OCI-LY7 (cell line): ENCODE data around the gene SARM1. TPM values are rescaled to one million over a fixed set of nuclear protein-coding genes. Genes with fewer than 3 reads are reported as not detected.

Experiments
- BruUV-seq: library from RNA; stranded (reverse); fragments of 400-500 nt; replicated peaks from 2 replicates; lab custom pipeline; 2021; lab: Mats Ljungman, UMichigan
- CTCF ChIA-PET: fragments of 300-600 bp; sonication (Branson Sonifier 250); formaldehyde crosslinking; loops from one replicate; lab custom pipeline; 2022; ENCODE audit warnings: antibody characterized with exemption; ENCODE audit not compliant: unreplicated experiment; lab: Charles Lee
- POLR2A ChIA-PET: fragments of 300-600 bp; sonication (Branson Sonifier 250); formaldehyde crosslinking; loops from one replicate; lab custom pipeline; 2022; ENCODE audit warnings: antibody characterized with exemption; lab: Charles Lee
- DNase-seq: peaks from one replicate; pipeline ENCODE4 v3.0.0-alpha.2; 2015; ENCODE audit warnings: low spot score
- H2AFZ ChIP-seq: fragments of 200-600 bp; sonication (generic), shearing (Covaris generic); 2 replicates; pipeline ENCODE4 v1.6.1; 2014; ENCODE audit warnings: mild to moderate bottlenecking, antibody characterized with exemption, low read length, moderate library complexity
- H3K27ac ChIP-seq: fragments of 200-600 bp; sonication (generic); 2 replicates; pipeline ENCODE4 v1.5.1; 2014; ENCODE audit warnings: mixed run types, low read depth, mild to moderate bottlenecking, moderate library complexity, low read length, inconsistent platforms; ENCODE audit not compliant: poor library complexity, severe bottlenecking
- H3K36me3 ChIP-seq: fragments of 200-600 bp; sonication (generic); 2 replicates; pipeline ENCODE4 v1.6.1; 2014; ENCODE audit warnings: mild to moderate bottlenecking, antibody characterized with exemption, low read length, moderate library complexity, mixed read lengths; ENCODE audit not compliant: insufficient read depth
- H3K4me1 ChIP-seq: fragments of 200-600 bp; sonication (generic); 2 replicates; pipeline ENCODE4 v1.5.1; 2014; ENCODE audit warnings: mild to moderate bottlenecking, low read length; ENCODE audit not compliant: insufficient read depth, poor library complexity, severe bottlenecking
- H3K4me2 ChIP-seq: fragments of 200-600 bp; sonication (generic); 2 replicates; pipeline ENCODE4 v1.6.1; 2014; ENCODE audit warnings: mild to moderate bottlenecking, low read length
- H3K4me3 ChIP-seq: fragments of 200-600 bp; sonication (generic); 2 replicates; pipeline ENCODE4 v1.5.1; 2014; ENCODE audit warnings: mild to moderate bottlenecking, low read depth, low read length; ENCODE audit not compliant: poor library complexity, severe bottlenecking
- H3K79me2 ChIP-seq: fragments of 200-600 bp; sonication (generic); 2 replicates; pipeline ENCODE4 v1.6.1; 2016; ENCODE audit warnings: low read depth, mild to moderate bottlenecking, low read length, moderate library complexity, mixed read lengths; ENCODE audit not compliant: insufficient read depth
- H3K9me2 ChIP-seq: fragments of 200-600 bp; sonication (generic); 2 replicates; pipeline ENCODE4 v1.6.1; 2016; ENCODE audit warnings: mild to moderate bottlenecking, low read length, mixed read lengths; ENCODE audit not compliant: insufficient read depth
- H3K9me3 ChIP-seq: fragments of 200-600 bp; sonication (generic); 2 replicates; pipeline ENCODE4 v1.6.1; 2014; ENCODE audit warnings: mild to moderate bottlenecking, mixed run types, low read length, mixed read lengths
- H4K20me1 ChIP-seq: fragments of 200-600 bp; sonication (generic); 2 replicates; pipeline ENCODE4 v1.6.1; 2014; ENCODE audit warnings: mild to moderate bottlenecking, antibody characterized with exemption, low read length, moderate library complexity, mixed read lengths; ENCODE audit not compliant: insufficient read depth
- EZH2phosphoT487 ChIP-seq: fragments of 200-600 bp; sonication (generic); IDR thresholded peaks from 2 replicates; pipeline ENCODE4 v1.6.1; 2018; ENCODE audit warnings: low read depth, borderline replicate concordance, mild to moderate bottlenecking, mixed run types, antibody characterized with exemption, low read length, moderate library complexity, mixed read lengths
- intact Hi-C: fragments of 100-400 bp; cut with micrococcal nuclease; formaldehyde crosslinking; loops from one replicate; pipeline ENCODE4 v1.10.0; 2022; ENCODE audit not compliant: unreplicated experiment
- total RNA-seq, 2 experiments: library from RNA; depleted of rRNA in 1 of 2; stranded (reverse); fragments of >200 nt in 1 of 2; shearing (Covaris generic) in 1 of 2; gene quantifications; 2 replicates each; pipeline ENCODE4 v1.2.3, GENCODE V29; 2014 to 2022
- TF ChIP-seq, protein P1 (sequence below): fragments of 200-600 bp; sonication (generic); conservative IDR thresholded peaks from 2 replicates; pipeline ENCODE4 v1.5.1; 2014; ENCODE audit warnings: mild to moderate bottlenecking, antibody characterized with exemption, low read length, moderate library complexity, mixed read lengths

Gene SARM1
- total RNA-seq, 2 experiments from 2014 or later, result 7.5 to 21.3 TPM

DNA sequence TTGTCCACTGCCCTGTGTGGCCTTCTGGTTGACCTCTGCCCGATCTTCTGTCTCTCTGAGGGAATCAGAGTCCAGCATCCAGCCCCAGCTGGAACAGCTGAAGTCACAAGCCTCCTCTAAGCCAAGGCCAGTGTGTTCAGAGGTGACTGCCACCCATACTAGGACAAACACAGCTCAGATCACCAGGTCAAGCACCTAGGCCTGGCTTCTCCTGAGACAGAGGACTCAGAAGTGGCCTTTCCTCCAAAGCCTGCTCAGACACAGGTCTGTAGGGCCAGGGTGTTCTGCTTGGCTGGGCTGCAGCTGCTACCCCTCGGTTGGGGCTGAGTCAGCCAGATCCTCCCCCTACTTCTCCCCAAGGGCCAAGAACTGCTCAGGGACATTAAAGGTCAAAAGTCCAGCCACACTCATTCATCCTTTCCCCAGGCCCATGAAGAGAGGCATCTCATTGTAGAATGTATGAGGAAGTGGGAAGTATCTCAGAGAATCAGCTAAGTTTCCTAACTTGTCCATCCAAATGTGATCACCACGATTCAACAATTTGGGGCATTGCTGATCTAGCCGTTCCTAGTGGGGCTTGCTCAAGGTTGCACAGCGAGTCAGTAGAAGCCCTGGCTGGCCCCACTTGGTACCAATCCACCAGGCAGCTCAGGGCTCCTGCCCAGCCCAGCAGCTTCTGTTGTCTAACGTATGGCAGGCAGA, 26.9 kb downstream of the SARM1 start:
- DNase-seq, result no peak
- H3K4me2 ChIP-seq, result no peak overlapping the region
- no peaks in the 10 kb centered on the region for H3K4me1 ChIP-seq
- H3K36me3 ChIP-seq, result no peaks in the 10 kb centered on the region; the same call in 1 of the 2 replicates
- ChIA-PET POLR2A (no interaction called here), CTCF (no interaction called here)
- H3K79me2 ChIP-seq, result no peaks in the 10 kb centered on the region
- H3K27ac ChIP-seq, result no peak overlapping the region
- H2AFZ ChIP-seq, result no peak overlapping the region
- H3K9me3 ChIP-seq, result no peaks in the 10 kb centered on the region
- intact Hi-C loops, result no loop called here
- H3K4me3 ChIP-seq, result no peak overlapping the region
- no peaks in the 10 kb centered on the region for H4K20me1 ChIP-seq
- no TSS peak for BruUV-seq
- H3K9me2 ChIP-seq, result no peaks in the 10 kb centered on the region
- TF ChIP-seq, protein P1, sequence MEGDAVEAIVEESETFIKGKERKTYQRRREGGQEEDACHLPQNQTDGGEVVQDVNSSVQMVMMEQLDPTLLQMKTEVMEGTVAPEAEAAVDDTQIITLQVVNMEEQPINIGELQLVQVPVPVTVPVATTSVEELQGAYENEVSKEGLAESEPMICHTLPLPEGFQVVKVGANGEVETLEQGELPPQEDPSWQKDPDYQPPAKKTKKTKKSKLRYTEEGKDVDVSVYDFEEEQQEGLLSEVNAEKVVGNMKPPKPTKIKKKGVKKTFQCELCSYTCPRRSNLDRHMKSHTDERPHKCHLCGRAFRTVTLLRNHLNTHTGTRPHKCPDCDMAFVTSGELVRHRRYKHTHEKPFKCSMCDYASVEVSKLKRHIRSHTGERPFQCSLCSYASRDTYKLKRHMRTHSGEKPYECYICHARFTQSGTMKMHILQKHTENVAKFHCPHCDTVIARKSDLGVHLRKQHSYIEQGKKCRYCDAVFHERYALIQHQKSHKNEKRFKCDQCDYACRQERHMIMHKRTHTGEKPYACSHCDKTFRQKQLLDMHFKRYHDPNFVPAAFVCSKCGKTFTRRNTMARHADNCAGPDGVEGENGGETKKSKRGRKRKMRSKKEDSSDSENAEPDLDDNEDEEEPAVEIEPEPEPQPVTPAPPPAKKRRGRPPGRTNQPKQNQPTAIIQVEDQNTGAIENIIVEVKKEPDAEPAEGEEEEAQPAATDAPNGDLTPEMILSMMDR, result no peak
- TF ChIP-seq EZH2phosphoT487, result no peak

DNA sequence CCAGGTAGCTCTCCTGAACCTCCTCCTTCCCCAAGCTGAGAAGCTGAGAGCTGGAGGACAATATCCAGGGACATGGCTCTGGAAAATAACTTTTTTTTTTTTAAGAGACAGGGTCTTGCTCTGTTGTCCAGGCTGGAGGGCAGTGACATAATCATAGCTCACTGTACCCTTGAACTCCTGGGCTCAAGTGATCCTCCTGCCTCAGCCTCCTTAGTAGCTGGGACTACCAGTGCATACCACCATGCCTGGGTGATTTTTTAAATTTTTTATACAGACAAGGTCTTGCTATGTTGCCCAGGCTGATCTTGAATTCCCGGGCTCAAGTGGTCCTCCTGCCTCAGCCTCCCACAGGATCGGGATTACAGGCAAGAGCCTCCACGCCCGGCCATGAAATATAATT, 28.3 kb downstream of the SARM1 start:
- ChIA-PET POLR2A (interaction anchor here (0.5 kb wide), 1 partner anchor 72 kb away, joined by 3 read pairs; no protein-coding TSS in a partner anchor), CTCF (no interaction called here)
- Histone ChIP-seq H2AFZ (no peak overlapping the region), H3K79me2 (no peaks in the 10 kb centered on the region), H3K9me3 (no peaks in the 10 kb centered on the region), H3K4me1 (no peaks in the 10 kb centered on the region), H3K4me2 (no peak overlapping the region), H3K27ac (no peak overlapping the region), H3K9me2 (no peaks in the 10 kb centered on the region), H3K4me3 (no peak overlapping the region), H3K36me3 (no peaks in the 10 kb centered on the region; the same call in 1 of the 2 replicates), H4K20me1 (no peaks in the 10 kb centered on the region)
- no peak for DNase-seq
- BruUV-seq, result no TSS peak
- intact Hi-C loops, result no loop called here
- TF ChIP-seq, protein P1, result no peak
- TF ChIP-seq EZH2phosphoT487, result no peak

- Histone ChIP-seq H2AFZ (no peak overlapping the region), H3K36me3 (no peaks in the 10 kb centered on the region), H3K79me2 (no peaks in the 10 kb centered on the region), H4K20me1 (no peaks in the 10 kb centered on the region), H3K27ac (no peak overlapping the region), H3K4me1 (no peaks in the 10 kb centered on the region), H3K4me2 (no peak overlapping the region), H3K9me2 (no peaks in the 10 kb centered on the region), H3K4me3 (no peak overlapping the region), H3K9me3 (no peaks in the 10 kb centered on the region)
- CTCF ChIA-PET, result no interaction called here
- no peak for DNase-seq
- no TSS peak for BruUV-seq
- intact Hi-C loops, result no loop called here
- POLR2A ChIA-PET, result no interaction called here
- TF ChIP-seq, protein P1, result no peak
- TF ChIP-seq EZH2phosphoT487, result no peak
Measured at GRCh38 chr17:28402224-28402630, 30.7 kb downstream of the SARM1 start.
